Activated CD4-positive, alpha-beta memory T cell treated with anti-CD3 and anti-CD28 coated beads for 36 hours (primary cell): ENCODE measurements around the gene BEAN1. TPM values are rescaled to one million over a fixed set of nuclear protein-coding genes. Genes with fewer than 3 reads are reported as not detected.

Experiments used
- CTCF ChIA-PET: fragments of 350-600 bp; sonication (Branson Sonifier 250); formaldehyde crosslinking; loops from one replicate; lab custom pipeline; 2021; ENCODE audit warnings: antibody characterized with exemption, inconsistent platforms; lab: Charles Lee
- POLR2A ChIA-PET: fragments of 350-600 bp; sonication (Branson Sonifier 250); formaldehyde crosslinking; loops from one replicate; lab custom pipeline; 2021; ENCODE audit warnings: antibody characterized with exemption; lab: Charles Lee
- DNase-seq: peaks from one replicate; pipeline ENCODE4 v3.0.0-alpha.2; 2020
- H3K27ac Mint-ChIP-seq: one replicate; pipeline ENCODE4 v1.8.0; 2021; ENCODE audit warnings: mixed read lengths
- H3K27me3 Mint-ChIP-seq: one replicate; pipeline ENCODE4 v1.8.0; 2021; ENCODE audit warnings: mixed read lengths
- H3K36me3 Mint-ChIP-seq: one replicate; pipeline ENCODE4 v1.8.0; 2021; ENCODE audit warnings: mixed read lengths
- H3K4me1 Mint-ChIP-seq: one replicate; pipeline ENCODE4 v1.8.0; 2021; ENCODE audit warnings: low read depth, mixed read lengths
- H3K4me3 Mint-ChIP-seq: one replicate; pipeline ENCODE4 v1.8.0; 2021; ENCODE audit warnings: mild to moderate bottlenecking, mixed read lengths
- H3K9me3 Mint-ChIP-seq: one replicate; pipeline ENCODE4 v1.8.0; 2021; ENCODE audit warnings: mixed read lengths
- intact Hi-C: fragments of 100-400 bp; cut with micrococcal nuclease; formaldehyde crosslinking; loops from one replicate; pipeline ENCODE4 v1.15.1; 2023
- total RNA-seq, 2 experiments: library from RNA; stranded (reverse); gene quantifications; one replicate each; pipeline ENCODE4 v1.2.3, GENCODE V29; 2021

BEAN1 gene, protein sequence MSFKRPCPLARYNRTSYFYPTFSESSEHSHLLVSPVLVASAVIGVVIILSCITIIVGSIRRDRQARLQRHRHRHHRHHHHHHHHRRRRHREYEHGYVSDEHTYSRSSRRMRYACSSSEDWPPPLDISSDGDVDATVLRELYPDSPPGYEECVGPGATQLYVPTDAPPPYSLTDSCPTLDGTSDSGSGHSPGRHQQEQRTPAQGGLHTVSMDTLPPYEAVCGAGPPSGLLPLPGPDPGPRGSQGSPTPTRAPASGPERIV
- not detected for total RNA-seq

DNA sequence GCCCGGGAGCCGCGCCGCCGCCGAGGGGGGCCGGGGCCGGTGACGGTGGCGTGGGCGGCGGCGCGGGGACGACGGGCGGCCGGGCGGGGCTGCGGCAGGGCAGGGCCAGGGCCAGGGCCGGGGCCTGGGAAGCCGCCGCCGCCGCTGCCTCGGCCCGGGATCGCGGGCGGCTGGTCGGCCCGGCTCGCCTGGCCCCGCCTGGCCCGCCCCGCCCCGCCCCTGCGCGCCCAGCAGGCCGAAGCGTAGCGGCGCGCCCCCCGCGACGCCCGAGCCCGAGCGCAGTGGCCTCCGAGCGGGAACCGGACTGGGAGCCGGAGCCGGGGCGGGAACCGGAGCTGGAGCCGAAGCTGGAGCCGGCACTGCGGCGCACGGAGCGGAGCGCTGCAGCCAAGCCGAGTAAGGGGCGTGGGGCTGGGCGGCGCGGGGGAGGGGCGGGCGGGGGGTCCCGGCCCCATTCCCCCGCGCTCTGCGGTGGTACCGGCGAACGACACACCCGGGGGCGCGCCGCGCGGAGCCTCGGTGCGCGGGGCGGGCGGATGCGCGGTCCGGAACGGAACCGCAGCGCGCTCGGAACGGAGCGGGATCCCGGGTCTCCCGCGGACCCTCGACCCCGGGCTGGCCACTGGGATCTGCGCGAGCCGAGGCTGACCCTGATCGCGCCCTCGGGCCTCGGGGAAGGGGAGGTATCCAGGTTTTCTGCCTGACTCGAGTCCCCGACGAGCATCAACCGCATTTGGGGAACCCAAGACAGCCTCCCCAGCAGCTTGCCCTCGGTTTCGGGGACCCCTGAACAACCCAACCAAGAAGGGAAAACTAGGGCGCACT lies at the start of gene BEAN1:
Gene BEAN1, plus strand, starts transcription at position 260 of the 825 bp plus-strand sequence. CDS start 10,382 bp downstream, outside the sequence.
- peaks cover 43% of the 10 kb centered on the region for H3K27me3 Mint-ChIP-seq
- intact Hi-C loops = no loop called here
- H3K36me3 Mint-ChIP-seq = no peaks in the 10 kb centered on the region
- no peaks in the 10 kb centered on the region for H3K9me3 Mint-ChIP-seq
- H3K4me1 Mint-ChIP-seq = peaks cover 3% of the 10 kb centered on the region
- DNase-seq = no peak
- peak within 1 kb of the TSS; percentile 27 for H3K4me3 Mint-ChIP-seq
- POLR2A ChIA-PET = no interaction called here
- no peak within 1 kb of the TSS for H3K27ac Mint-ChIP-seq
- CTCF ChIA-PET = interaction anchor here (0.7 to 1.2 kb wide), 2 partner anchors 20 to 56 kb away, joined by 3 read pairs; no protein-coding TSS in a partner anchor

DNA sequence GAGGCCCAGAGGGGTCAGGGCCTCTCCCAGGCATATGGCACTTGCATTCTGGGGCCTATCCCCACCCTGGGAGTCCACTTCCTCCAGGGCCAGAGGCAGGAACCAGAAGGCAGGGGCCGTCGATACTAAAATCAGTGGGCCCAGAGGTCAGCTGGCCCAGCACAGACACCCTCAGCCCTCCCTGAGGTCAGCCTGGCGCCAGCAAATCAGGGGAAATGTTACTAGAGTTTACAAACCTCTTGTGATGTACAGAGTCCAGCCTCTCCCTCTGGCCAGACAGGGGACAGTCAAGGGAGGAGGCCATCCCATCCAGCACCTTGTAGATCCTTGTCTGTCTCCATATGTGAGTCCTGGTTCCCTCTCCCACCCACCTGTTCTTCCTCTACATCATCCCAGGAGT lies 49.8 kb upstream of the BEAN1 start:
- ChIA-PET POLR2A (no interaction called here), CTCF (no interaction called here)
- no peak for DNase-seq
- H3K4me3 Mint-ChIP-seq = no peak overlapping the region
- H3K4me1 Mint-ChIP-seq = no peaks in the 10 kb centered on the region
- H3K36me3 Mint-ChIP-seq = no peaks in the 10 kb centered on the region
- H3K27ac Mint-ChIP-seq = no peak overlapping the region
- intact Hi-C loops = no loop called here
- no peaks in the 10 kb centered on the region for H3K27me3 Mint-ChIP-seq
- peaks cover 4% of the 10 kb centered on the region for H3K9me3 Mint-ChIP-seq

DNA sequence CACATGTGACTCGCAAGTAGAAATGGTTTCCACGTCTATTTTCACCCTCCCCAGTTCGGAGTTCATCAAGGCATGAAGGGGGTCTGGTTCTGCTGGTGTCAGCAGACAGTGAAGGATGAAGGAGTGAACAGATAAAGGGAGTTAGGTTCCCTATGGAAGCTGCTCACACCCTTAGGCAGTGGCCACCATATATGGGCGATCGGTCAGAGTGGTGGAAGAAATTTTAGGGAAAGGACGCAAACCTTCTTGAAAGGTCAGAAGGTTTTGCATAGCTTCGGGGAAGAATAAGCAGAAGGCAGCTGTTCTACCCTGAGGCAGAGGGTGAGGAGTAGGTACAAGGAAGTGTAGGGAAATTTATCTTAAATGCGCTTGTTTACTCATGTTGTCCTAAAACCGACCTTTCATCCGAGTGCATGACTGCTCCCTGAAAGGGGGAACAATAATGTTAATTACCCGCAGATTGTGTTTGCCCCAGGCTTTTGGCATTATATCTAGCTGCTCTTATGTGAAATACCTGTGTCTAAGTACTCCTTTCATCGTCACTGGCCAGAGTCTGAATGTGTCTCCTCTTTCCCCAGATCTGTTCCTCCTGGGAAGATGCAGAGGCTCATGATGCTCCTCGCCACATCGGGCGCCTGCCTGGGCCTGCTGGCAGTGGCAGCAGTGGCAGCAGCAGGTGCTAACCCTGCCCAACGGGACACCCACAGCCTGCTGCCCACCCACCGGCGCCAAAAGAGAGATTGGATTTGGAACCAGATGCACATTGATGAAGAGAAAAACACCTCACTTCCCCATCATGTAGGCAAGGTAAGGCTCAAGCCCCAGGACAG lies 48.1 kb upstream of the BEAN1 start:
- Mint-ChIP-seq H3K9me3 (peaks cover 4% of the 10 kb centered on the region), H3K27me3 (no peaks in the 10 kb centered on the region), H3K4me1 (no peaks in the 10 kb centered on the region), H3K36me3 (no peaks in the 10 kb centered on the region), H3K27ac (no peak overlapping the region), H3K4me3 (no peak overlapping the region)
- no peak for DNase-seq
- intact Hi-C loops = no loop called here
- CTCF ChIA-PET = interaction anchor here (0.5 kb wide), 1 partner anchor 96 kb away, joined by 4 read pairs; no protein-coding TSS in a partner anchor
- POLR2A ChIA-PET = no interaction called here

DNA sequence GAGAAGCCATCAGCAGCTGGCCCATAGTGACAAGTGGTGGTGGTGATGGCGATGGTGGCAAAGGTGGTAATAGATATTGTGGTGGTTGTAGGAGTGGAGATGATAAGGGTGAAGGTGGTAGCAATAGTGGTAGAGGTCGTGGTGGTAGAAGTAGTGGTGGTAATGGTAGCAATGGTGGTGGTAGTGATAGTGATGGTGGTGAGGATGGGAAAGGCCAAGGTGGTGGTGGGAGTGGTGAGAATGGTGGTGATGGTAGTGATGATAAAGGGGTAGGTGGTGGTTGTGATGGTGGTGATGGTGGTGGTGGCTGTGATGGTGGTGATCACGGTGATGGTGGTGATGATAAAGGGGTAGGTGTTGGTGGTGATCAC lies 47.5 kb upstream of the BEAN1 start:
- no peak for DNase-seq
- Mint-ChIP-seq H3K36me3 (no peaks in the 10 kb centered on the region), H3K27me3 (no peaks in the 10 kb centered on the region), H3K9me3 (peaks cover 4% of the 10 kb centered on the region), H3K4me1 (no peaks in the 10 kb centered on the region), H3K27ac (no peak overlapping the region), H3K4me3 (no peak overlapping the region)
- intact Hi-C loops = no loop called here
- ChIA-PET POLR2A (no interaction called here), CTCF (no interaction called here)

DNA sequence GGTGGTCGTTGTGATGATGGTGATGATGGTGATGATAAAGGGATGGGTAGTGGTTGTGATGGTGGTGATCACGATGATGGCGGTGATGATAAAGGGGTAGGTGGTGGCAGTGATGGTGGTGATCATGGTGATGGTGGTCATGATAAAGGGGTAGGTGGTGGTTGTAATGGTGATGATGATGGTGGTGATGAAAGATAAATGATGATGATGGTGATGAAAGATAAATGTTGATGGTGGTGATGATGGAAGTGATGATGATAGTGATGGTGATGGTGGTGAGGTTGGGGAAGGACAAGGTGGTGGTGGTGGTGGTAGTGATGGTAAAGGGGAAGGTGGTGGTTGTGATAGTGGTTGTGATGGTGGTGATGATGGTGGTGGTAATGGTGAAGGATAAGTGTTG lies 46.7 kb upstream of the BEAN1 start:
- H3K27me3 Mint-ChIP-seq = no peaks in the 10 kb centered on the region
- no peak overlapping the region for H3K27ac Mint-ChIP-seq
- peaks cover 4% of the 10 kb centered on the region for H3K9me3 Mint-ChIP-seq
- no peaks in the 10 kb centered on the region for H3K4me1 Mint-ChIP-seq
- H3K36me3 Mint-ChIP-seq = no peaks in the 10 kb centered on the region
- H3K4me3 Mint-ChIP-seq = no peak overlapping the region
- DNase-seq = no peak
- ChIA-PET POLR2A (no interaction called here), CTCF (interaction anchor here (0.7 kb wide), 1 partner anchor 35 kb away, joined by 3 read pairs; no protein-coding TSS in a partner anchor)
- intact Hi-C loops = no loop called here

DNA sequence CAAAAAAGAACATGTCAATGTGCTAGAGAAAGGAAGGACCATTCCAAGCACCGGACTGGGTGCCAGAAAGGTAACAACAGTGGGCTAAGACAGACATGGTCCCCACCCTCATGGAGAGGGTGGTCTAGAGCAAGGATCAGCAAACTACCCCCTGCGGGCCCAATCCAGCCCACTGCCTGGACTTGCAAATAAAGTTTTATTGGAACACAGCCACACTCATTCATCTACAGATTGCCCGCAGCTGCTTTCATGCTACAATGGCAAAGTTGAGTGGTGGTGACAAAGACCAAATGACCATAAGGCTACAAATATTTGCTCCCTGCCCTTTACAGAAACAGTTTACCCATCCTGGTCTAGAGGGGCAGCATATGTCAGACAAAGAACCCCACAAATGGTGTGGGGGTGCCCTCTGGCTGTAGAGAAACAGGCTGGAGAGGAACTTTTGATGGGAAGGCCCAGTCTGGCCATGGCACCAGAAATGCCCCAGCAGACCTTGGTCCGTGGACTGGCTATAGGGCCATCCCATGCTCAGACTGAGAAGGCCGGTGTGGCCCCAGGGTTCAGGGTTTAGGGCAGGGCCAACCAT lies 45.4 kb upstream of the BEAN1 start:
- intact Hi-C loops = no loop called here
- H3K4me3 Mint-ChIP-seq = no peak overlapping the region
- DNase-seq = no peak
- H3K36me3 Mint-ChIP-seq = no peaks in the 10 kb centered on the region
- no peaks in the 10 kb centered on the region for H3K4me1 Mint-ChIP-seq
- ChIA-PET CTCF (interaction anchor here (0.8 kb wide), 1 partner anchor 24 kb away, joined by 3 read pairs; no protein-coding TSS in a partner anchor), POLR2A (no interaction called here)
- peaks cover 4% of the 10 kb centered on the region for H3K9me3 Mint-ChIP-seq
- no peak overlapping the region for H3K27ac Mint-ChIP-seq
- H3K27me3 Mint-ChIP-seq = no peaks in the 10 kb centered on the region

DNA sequence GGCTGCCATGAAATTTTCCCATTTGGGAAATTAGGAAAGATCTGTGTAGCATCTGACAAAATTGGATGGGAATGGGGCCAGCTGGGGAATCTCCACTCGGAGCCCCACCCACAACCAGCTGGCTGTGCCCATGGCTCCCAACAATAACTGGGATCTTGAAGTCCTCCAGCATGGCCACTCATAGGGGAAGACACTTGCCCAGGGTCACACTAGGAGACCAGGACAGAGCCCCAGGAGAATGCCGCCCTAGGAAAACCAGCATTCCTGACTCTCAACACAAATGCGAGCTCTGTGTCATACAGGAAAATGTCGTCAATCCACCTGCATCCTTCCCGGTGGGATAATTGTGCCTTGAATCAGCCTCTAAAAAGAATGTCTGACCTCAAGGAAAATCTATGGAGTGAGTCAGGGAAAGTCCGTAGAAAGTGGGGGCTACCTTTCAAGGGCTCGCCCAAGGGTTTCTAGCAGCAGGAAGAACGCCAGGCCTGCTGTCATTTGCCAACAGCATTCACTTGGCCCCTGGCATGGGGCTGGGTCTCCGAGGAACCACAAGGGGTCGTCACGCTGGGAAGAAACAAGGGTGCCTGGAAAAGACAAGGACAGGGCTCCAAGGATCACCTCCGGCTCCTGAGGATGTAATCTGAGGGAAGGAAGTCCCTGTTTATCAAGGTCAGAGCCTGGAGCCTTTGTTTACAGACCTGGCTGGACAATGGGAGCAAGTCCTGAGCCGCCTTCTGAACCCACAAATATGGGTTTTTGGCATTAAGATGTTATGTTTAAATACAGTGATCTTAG lies 44.7 kb upstream of the BEAN1 start:
- Mint-ChIP-seq H3K36me3 (no peaks in the 10 kb centered on the region), H3K27me3 (no peaks in the 10 kb centered on the region), H3K4me3 (no peak overlapping the region), H3K9me3 (peaks cover 4% of the 10 kb centered on the region), H3K27ac (no peak overlapping the region), H3K4me1 (no peaks in the 10 kb centered on the region)
- ChIA-PET POLR2A (no interaction called here), CTCF (no interaction called here)
- intact Hi-C loops = no loop called here
- DNase-seq = no peak

DNA sequence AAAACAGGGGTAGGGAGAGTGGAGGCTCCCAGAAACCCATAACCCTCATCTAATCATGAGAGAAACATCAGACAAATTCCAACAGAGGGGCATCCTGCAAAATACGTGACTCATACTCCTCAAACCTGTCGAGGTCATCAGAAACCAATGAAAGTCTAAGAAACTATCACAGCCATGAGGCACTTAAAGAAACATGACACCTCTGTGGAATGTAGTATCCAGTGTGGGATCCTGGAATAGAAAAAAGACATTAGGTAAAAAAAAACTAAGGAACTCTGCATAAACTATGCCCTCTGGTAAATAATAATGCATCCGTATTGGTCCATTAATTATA lies 44.2 kb upstream of the BEAN1 start:
- no peaks in the 10 kb centered on the region for H3K4me1 Mint-ChIP-seq
- no peak for DNase-seq
- no peak overlapping the region for H3K27ac Mint-ChIP-seq
- ChIA-PET CTCF (no interaction called here), POLR2A (no interaction called here)
- no peaks in the 10 kb centered on the region for H3K27me3 Mint-ChIP-seq
- intact Hi-C loops = no loop called here
- H3K4me3 Mint-ChIP-seq = no peak overlapping the region
- peaks cover 4% of the 10 kb centered on the region for H3K9me3 Mint-ChIP-seq
- no peaks in the 10 kb centered on the region for H3K36me3 Mint-ChIP-seq

DNA sequence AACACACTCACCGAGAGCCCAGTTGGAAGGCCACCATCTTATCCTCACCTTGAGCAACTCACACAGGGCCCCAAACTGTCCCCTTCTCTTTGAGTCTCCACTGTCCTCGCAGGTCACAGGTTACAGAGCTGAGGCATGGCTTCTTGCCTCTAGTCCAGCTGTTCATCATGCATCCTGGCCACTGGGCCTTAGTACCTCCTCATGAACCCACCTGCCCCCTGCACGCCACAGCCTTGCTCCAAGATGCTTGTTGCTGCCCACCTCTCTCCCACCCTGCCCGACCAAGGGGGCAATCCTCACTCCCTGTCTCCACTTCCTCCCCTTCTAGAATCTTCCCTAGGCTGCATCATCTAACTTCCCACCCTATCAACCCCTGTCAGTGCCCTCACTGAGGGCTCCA lies 43.5 kb upstream of the BEAN1 start:
- ChIA-PET POLR2A (interaction anchor here (0.6 kb wide), 1 partner anchor 252 kb away, joined by 3 read pairs; no protein-coding TSS in a partner anchor), CTCF (no interaction called here)
- Mint-ChIP-seq H3K36me3 (no peaks in the 10 kb centered on the region), H3K27ac (no peak overlapping the region), H3K4me3 (no peak overlapping the region), H3K4me1 (no peaks in the 10 kb centered on the region), H3K9me3 (peaks cover 4% of the 10 kb centered on the region), H3K27me3 (no peaks in the 10 kb centered on the region)
- intact Hi-C loops = no loop called here
- DNase-seq = no peak

DNA sequence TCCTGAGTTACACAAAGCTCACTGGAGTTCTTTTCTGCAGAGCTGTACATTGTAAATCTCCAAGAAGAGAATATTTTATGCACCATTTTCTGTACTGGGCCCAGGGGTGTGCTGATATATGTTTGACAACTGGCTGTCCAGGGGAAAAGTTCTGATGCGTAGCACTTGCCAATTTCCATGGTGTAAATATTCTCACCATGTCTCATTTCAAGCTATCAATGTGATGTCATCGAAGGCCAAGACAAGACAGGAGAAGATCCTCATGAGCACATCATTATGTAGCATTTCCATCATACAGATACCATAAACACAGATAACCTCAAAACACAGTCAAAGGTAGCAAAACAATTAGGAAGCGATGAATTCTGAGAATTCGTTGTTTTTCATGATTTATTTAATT lies 41.7 kb upstream of the BEAN1 start:
- ChIA-PET CTCF (interaction anchor here (1.1 to 1.6 kb wide), 2 partner anchors 28 to 43 kb away, joined by 6 to 7 read pairs; no protein-coding TSS in a partner anchor), POLR2A (no interaction called here)
- Mint-ChIP-seq H3K36me3 (no peaks in the 10 kb centered on the region), H3K27ac (no peak overlapping the region), H3K9me3 (no peaks in the 10 kb centered on the region), H3K4me1 (no peaks in the 10 kb centered on the region), H3K4me3 (no peak overlapping the region), H3K27me3 (no peaks in the 10 kb centered on the region)
- no peak for DNase-seq
- intact Hi-C loops = no loop called here
